Sigmoid colon (tissue), 4 donors: Measurements from ENCODE around the gene SIGMAR1.

Source experiments
- CTCF ChIP-seq, 4 experiments: fragments of 450-650 bp in 3 of 4; fragments of 200-600 bp in 1 of 4; IDR thresholded peaks; one replicate each; pipeline ENCODE4 v1.5.1; 2016 to 2019; ENCODE audit warnings: antibody characterized with exemption in 4 of 4, mild to moderate bottlenecking in 3 of 4, moderate library complexity in 2 of 4
- POLR2A ChIP-seq, 2 donors: fragments of 450-650 bp; IDR thresholded peaks; one replicate each; pipeline ENCODE4 v1.6.1; 2016; ENCODE audit warnings: antibody characterized with exemption in 2 of 2, mild to moderate bottlenecking in 2 of 2, moderate library complexity in 2 of 2
- POLR2AphosphoS5 ChIP-seq, 4 donors: sonication (generic); formaldehyde crosslinking; IDR thresholded peaks; one replicate each; pipeline ENCODE4 v1.6.1; 2017; ENCODE audit warnings: antibody characterized with exemption in 4 of 4

DNA sequence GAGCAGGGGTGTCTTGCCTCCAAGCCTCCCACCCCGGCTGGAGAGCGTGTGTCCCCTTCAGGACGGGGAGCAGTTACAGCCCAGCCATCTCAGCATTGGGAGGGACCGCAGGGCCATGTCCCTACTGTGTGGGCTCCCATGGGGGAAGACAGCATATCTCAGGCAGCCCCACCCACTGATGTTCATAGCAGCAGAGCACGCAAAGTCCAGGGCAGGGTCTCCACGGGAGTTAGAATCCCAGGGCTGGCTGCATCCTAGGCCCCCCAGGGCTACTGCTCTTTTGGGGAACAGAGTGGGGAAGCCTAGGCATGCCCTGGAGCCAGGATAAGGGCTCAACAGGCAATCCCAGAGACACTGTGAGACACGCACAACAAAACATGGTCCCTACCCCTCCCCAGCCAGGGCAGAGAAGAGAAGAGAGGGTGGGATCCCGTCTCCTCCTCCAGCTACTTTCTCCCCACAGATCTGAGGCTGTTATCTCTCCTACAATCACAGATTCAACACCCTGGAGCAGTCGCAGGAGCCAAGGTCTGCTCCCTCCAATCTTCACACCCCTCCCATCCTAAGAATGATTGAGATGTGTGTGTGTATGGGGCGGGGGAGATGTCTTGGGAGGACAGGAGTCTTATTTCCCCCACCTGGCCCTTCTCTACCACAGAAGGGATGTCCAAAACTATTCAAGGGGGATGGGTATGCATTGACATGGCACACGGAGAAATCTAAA is 51.5 kb downstream of the SIGMAR1 start:
- TF ChIP-seq CTCF (IDR thresholded peaks at IDR 0.05) (no peak), POLR2A (IDR thresholded peaks at IDR 0.05) (no peak), POLR2AphosphoS5 (IDR thresholded peaks at IDR 0.05) (no peak)
